ENCODE results near the gene TMEM141. TPM values are rescaled to one million over a fixed set of nuclear protein-coding genes. Genes with fewer than 3 reads are reported as not detected.

The TMEM141 gene
- total and polyA plus RNA-seq, 2 of the 8 experiments (the other 6 are each of a cell fraction or from before 2014, with no cell fraction given), result 51.1 to 137 TPM

DNA sequence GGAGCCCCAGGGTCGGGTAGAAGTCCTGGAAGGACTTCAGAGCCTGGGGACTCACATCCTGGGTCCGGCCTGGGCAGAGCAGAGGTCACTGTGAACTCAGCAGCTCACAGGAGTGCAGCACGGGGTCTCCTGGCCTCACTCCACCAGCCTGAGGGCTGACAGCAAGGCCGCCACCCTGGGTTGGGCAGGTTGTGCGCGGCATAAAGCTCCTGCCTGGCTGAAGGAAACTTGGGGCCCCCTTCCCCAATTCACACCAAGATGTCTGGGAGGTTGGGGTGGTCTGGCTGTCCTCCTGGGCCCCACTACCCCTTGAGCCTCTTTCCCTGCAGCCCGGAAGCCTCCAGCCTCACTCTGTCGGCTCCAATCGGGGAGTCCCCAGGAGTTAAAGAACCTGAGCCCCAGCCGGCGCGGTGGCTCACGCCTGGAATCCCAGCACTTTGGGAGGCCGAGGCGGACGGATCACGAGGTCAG, 28.9 kb upstream of the TMEM141 start:
- Histone ChIP-seq H2BK5ac (ENCODE audit: low read depth, low read length) (no peak overlapping the region), H2AFZ (ENCODE audit: low read length) (no peak overlapping the region), H3K9me3 (ENCODE audit: insufficient read depth in 2 of 2, low read depth in 1 of 2, low read length in 1 of 2) (no peaks in the 10 kb centered on the region), H3K79me1 (ENCODE audit: low read depth, low read length) (no peaks in the 10 kb centered on the region), H2AK5ac (ENCODE audit: low read depth, low read length) (no peak overlapping the region; the same call in 1 of the 2 replicates), H3K14ac (ENCODE audit: insufficient read length) (no peak overlapping the region), H3K56ac (replicated peaks; ENCODE audit: insufficient read length, low read depth, low read length) (no peak overlapping the region), H3K9ac (replicated peaks in 1 of 4; ENCODE audit: extremely low read depth in 1 of 4, low read depth in 3 of 4, low read length in 3 of 4) (no peak overlapping the region), H2BK15ac (ENCODE audit: low read length) (no peak overlapping the region), H3K4ac (replicated peaks; ENCODE audit: insufficient read length, low read depth, low read length) (no peak overlapping the region), H3K23me2 (ENCODE audit: low read depth, low read length) (no peaks in the 10 kb centered on the region; the same call in 1 of the 2 replicates), H2BK12ac (ENCODE audit: low read depth, low read length) (peak overlapping the region; percentile 87; the same call in 1 of the 2 replicates), H4K8ac (ENCODE audit: extremely low read depth, insufficient read depth, low read length) (no peak overlapping the region; the same call in 1 of the 2 replicates), H3K27ac (ENCODE audit: low read depth, low read length) (no peak overlapping the region), H3K4me3 (ENCODE audit: extremely low read depth in 1 of 4, insufficient read depth in 2 of 4, low read depth in 3 of 4, low read length in 4 of 4) (no peak overlapping the region), H3K27me3 (replicated peaks in 1 of 4; ENCODE audit: control insufficient read depth in 3 of 4, extremely low read depth in 1 of 4, insufficient read depth in 3 of 4, low read length in 3 of 4) (no peaks in the 10 kb centered on the region; a peak in 2 of 7 replicates), H3K79me2 (ENCODE audit: control insufficient read depth in 1 of 2, insufficient read depth in 2 of 2, low read length in 2 of 2) (no peaks in the 10 kb centered on the region), H3K23ac (ENCODE audit: insufficient read length) (no peak overlapping the region), H2BK20ac (ENCODE audit: low read length) (no peak overlapping the region), H3K4me1 (replicated peaks in 1 of 4; ENCODE audit: control insufficient read depth in 3 of 4, insufficient read depth in 4 of 4, low read length in 3 of 4) (peaks cover 0 to 13% (median 6%) of the 10 kb centered on the region in 4 experiments; a peak in 4 of 7 replicates), H2BK120ac (replicated peaks; ENCODE audit: low read depth, low read length) (no peak overlapping the region), H3K36me3 (ENCODE audit: control insufficient read depth in 2 of 4, insufficient read depth in 4 of 4, low read length in 3 of 4) (no peaks in the 10 kb centered on the region), H4K5ac (ENCODE audit: insufficient read length, low read depth, low read length) (no peak overlapping the region), H3K18ac (ENCODE audit: extremely low read depth, low read length) (no peak overlapping the region), H4K91ac (replicated peaks; ENCODE audit: insufficient read length, low read length) (peak overlapping the region; percentile 65), H3K4me2 (ENCODE audit: insufficient read depth in 1 of 2, low read depth in 2 of 2, low read length in 2 of 2) (0 out of 4 replicates have a peak overlapping the region, but pooled peaks of 1 of the 2 experiments have one; percentile 69), H4K20me1 (replicated peaks in 1 of 2; ENCODE audit: control insufficient read depth in 1 of 2, insufficient read depth in 2 of 2, low read length in 2 of 2) (no peaks in the 10 kb centered on the region)
- ChIA-PET CTCF (ENCODE audit: partially characterized antibody) (interaction anchor here (0.6 to 5.1 kb wide), 9 partner anchors 9 to 438 kb away, joined by 3 to 33 read pairs (median 4); no protein-coding TSS in a partner anchor), POLR2A (ENCODE audit: partially characterized antibody) (interaction anchor here (0.6 to 3.8 kb wide), 5 partner anchors 34 to 112 kb away, joined by 3 to 34 read pairs (median 3); partner anchors contain the start of gene RABL6)
- WGBS, 2 experiments (ENCODE audit: extremely low coverage in 1 of 2, insufficient coverage in 1 of 2, insufficient read length in 1 of 2, insufficient replicate concordance in 2 of 2, low coverage in 1 of 2, low lambda C conversion rate in 2 of 2, missing lambda C conversion rate in 1 of 2), result 89% methylated on average over 17 of the region's 17 CpGs; no CpG with 5 or more reads in 1 of the 2 experiments
- no peak for FAIRE-seq
- no peak for DNase-seq (ENCODE audit: low read depth in 1 of 2, low spot score in 2 of 2)
- no peak for TF ChIP-seq BACH1 (IDR thresholded peaks at IDR 0.05; ENCODE audit: low read length)
- no peak for TF ChIP-seq HDAC2 (IDR thresholded peaks at IDR 0.05; ENCODE audit: borderline replicate concordance in 1 of 2, low read depth in 2 of 2, low read length in 2 of 2)
- TF ChIP-seq NRF1 (IDR thresholded peaks at IDR 0.05; ENCODE audit: low read depth, low read length), result no peak
- no peak for TF ChIP-seq KDM4A (IDR thresholded peaks at IDR 0.05; ENCODE audit: low read depth, low read length, severe bottlenecking)
- TF ChIP-seq KDM5A (IDR thresholded peaks at IDR 0.05; ENCODE audit: low read length), result no peak
- no peak for TF ChIP-seq SRF (IDR thresholded peaks at IDR 0.05; ENCODE audit: low read depth, low read length)
- TF ChIP-seq, protein P1, sequence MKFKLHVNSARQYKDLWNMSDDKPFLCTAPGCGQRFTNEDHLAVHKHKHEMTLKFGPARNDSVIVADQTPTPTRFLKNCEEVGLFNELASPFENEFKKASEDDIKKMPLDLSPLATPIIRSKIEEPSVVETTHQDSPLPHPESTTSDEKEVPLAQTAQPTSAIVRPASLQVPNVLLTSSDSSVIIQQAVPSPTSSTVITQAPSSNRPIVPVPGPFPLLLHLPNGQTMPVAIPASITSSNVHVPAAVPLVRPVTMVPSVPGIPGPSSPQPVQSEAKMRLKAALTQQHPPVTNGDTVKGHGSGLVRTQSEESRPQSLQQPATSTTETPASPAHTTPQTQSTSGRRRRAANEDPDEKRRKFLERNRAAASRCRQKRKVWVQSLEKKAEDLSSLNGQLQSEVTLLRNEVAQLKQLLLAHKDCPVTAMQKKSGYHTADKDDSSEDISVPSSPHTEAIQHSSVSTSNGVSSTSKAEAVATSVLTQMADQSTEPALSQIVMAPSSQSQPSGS (IDR thresholded peaks at IDR 0.05; ENCODE audit: low read length), result no peak
- TF ChIP-seq JUN (IDR thresholded peaks at IDR 0.05; ENCODE audit: low read depth, low read length), result no peak
- no peak for TF ChIP-seq MAFK (IDR thresholded peaks at IDR 0.05; ENCODE audit: low read depth, low read length)
- TF ChIP-seq SIRT6 (IDR thresholded peaks at IDR 0.05; ENCODE audit: low read length), result no peak
- TF ChIP-seq GABPA (IDR thresholded peaks at IDR 0.05; ENCODE audit: borderline replicate concordance, insufficient read depth, low read length), result no peak
- no peak for TF ChIP-seq CBX5 (IDR thresholded peaks at IDR 0.05; ENCODE audit: low read depth, low read length)

Data from H1 (cell line).